Activated CD8-positive, alpha-beta memory T cell treated with anti-CD3 and anti-CD28 coated beads for 48 hours (primary cell): ENCODE results near the gene KRT13.
A peak's percentile ranks its signal among the peaks of the same experiment; 100 is the strongest.
"Not testable (repeated sequence)": the region's sequence is repeated elsewhere in the genome, so short reads cannot be mapped to it uniquely, and the experiment has no call there.

Experiments
- DNase-seq, 3 experiments: peaks; one replicate each; pipeline ENCODE4 v3.0.0-alpha.2; 2020; ENCODE audit warnings: low read depth in 2 of 3, low spot score in 2 of 3

Gene KRT13

GRCh38 chr17:41505007-41505808 is at the start of gene KRT13:
Gene KRT13, minus strand, starts transcription at chr17:41505612. Its CDS starts 62 bp downstream, at chr17:41505550.
- no peak for DNase-seq

DNA sequence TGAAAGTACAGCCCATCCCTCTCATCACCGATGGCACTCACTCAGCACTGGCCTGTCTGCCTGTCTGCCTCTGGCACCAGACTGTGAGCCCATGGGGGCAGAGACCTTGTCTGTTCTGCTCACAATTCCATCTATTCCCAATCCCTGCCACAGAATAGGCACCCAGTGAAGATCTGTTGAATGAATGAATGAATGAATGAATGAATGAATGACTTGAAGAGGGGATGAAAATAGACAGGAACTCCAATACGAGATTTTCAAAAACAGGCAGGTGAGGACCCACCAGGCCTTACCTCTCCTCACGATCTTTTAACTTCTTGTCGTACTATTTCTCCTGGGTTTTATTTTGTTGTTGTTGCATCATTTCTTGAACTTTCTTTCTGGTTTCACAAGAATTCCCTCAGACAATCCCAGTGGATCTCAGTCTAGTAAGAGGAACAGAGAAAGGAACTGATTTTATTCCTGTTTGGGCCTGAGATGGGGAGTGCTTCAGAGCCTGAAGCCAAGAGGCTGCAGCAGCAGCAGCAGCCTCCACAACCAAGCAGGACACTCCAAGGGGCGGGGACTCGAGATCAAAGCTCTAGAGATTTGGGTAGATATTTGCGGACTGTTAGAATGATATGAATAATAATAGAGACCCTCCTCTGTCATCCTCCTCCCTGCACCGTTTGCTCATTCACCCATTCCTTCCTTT is 48.7 kb upstream of the KRT13 start:
- no peak for DNase-seq

DNA sequence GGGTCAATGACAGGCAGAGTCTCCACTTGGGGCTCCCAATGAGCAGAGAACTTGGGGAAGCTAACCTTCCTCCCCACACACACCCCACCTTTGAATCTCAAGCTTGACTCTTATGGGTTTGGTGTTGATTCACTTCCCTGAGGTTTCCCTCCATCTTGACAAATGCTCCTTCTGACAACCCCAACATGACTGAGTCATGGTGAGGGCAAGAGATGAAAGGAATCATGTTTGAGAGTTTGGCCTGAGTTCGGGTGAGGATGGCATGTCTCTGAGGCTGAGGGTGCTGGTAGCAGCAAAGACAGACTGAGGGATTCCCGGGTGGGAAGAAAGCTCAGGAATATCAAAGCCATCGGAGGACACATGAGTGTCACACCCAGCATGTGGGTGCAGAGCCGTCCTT is 47.8 kb upstream of the KRT13 start:
- DNase-seq, result no peak

DNA sequence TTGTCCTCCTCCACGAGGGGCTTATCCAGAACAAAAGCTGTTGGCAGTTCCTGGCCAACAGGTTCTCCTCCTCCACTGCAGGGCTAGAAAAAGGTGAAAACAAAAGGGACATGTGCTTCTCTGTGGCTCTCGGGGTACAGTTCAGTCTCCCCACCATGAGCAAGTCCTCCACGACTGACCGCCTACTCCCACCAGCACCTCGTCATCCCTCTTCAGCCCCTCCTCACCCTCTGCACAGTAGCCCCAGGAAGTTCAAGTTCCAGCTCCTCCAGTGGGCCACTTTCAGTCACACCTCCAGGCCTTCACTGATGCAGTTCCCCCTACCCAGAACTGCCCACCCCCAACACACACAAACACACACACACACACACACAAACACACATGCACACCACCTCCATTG is 47.0 kb upstream of the KRT13 start:
- DNase-seq, result no peak

DNA sequence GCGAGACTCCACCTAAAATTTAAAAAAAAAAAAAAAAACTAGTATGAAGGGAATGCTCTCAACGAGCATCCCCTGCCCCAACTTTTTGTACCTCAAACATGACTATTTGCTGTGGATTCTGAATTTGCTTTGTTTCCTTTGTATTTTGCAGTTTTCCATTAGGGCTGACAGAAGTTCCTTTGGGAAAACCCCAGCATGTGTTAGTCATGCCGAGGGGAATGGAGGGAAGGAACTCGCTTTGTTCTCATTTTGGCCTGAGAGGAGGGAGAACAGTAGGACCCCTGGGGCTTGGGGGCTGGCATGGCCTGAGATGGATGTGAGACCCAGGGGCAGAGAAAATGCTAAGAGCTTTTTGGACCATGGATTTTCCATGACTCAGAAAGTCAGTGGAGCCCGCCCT is 46.0 kb upstream of the KRT13 start:
- DNase-seq, result no peak

DNA sequence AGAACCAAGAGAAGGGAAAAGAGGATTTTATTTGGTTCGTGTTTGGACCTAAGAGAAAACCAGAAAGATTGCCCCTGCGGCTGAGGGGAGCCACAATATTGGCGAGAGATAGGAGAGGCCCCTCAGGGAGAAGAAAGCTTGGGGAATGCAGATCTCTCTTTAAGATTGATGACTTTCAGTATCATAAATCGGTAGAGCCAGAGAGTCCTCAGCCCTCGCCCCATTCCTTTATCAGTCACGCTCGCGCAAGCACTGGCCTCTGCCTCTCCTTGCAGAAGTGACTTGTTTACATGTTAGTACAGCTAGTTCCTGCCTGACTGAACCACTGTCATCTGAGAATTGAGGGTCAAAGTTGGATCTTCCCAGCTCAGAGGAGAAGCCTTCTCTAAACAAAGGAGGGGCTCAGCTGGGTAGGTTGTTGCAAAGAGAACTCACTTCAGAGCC is 44.2 kb upstream of the KRT13 start:
- no peak for DNase-seq

GRCh38 chr17:41548844-41549595 is 43.6 kb upstream of the KRT13 start:
- DNase-seq, result peak; percentile 46 to 69 (median 52)

DNA sequence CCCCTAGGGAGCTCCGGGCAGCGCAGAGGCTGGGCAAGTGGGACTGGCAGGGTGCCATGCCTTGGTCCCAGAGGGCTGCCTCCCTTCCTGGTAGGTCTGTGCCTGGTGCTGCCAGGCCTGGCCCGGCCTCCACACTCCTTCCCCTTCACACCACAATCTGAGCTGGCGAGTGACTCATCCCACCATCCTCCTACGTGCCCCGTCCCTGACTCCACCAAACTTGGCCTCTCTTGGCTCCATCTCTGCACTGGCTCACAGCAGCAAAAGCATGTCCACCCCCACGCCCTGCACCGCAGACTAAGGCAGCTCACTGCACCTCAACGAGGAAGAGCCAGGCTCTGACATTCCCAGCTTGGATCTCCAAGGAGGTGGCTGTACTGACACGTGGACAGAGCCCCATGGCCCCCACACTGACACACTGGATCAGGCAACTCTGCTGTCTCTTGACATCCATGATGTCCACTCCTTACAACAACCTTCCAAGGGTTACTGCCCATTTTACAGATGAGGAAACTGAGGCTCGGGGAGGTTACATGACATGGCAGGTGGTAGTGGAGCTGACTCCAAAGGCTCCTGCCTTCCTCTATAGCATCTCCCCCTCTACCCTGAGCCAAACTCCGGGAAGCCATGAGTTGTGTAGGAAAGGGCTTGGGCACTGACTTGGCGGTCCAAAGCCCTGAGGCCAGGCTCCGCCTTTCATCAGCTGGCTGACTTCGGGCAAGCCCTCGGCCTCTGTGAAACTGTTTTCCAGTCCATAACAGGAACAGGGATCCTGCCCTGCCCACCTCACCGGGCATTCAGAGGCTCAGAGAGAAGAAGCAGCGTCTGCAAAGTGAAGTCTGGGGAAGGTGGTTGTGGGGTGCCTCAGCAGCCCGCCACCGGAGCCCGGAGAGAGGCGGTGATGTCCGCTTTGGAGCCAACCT is 42.8 kb upstream of the KRT13 start:
- DNase-seq, result peak; percentile 35 to 57 (median 53)

- DNase-seq, result no peak
Observed at GRCh38 chr17:41547378-41547841, 42.0 kb upstream of the KRT13 start.

DNA sequence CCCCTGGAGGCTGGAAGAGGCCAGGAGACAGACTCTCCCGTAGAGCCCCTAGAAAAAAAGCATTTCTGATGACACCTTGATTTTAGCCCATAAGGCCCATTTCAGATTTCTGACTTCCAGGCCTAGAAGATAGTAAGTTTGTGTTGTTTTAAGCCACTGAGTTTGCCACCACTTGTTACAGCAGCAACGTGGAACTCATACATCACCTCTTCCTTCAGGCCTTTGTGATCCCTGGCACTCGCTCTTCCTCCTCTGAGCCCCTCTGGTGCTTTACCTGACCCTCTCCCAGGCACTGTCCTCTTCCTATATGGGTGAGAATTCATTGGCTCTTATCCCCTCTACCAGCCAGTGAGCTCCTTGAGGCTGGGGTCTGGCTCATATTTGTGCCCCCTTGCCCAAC is 41.4 kb upstream of the KRT13 start:
- no peak for DNase-seq

GRCh38 chr17:41545829-41546410 is 40.5 kb upstream of the KRT13 start:
- no peak for DNase-seq

DNA sequence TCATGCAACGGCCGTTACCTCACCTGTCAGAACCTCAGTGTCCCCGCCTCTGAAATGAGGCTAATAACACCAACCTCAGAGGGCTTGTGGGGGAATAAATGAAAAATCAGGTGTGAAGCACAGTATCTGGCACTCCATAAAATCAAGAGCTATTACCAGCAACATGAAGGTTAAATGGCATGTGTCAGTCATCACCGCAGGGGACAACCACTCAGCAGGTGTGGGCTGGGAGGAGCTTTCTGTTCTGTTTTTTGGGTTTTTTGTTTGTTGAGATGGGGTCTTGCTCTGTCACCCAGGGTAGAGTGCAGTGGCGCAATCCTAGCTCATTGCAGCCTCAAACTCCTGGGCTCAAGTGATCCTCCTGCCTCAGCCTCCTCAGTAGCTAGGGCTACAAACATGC is 39.5 kb upstream of the KRT13 start:
- DNase-seq, result no peak

GRCh38 chr17:41544491-41544892 is 39.1 kb upstream of the KRT13 start:
- DNase-seq, result no peak

DNA sequence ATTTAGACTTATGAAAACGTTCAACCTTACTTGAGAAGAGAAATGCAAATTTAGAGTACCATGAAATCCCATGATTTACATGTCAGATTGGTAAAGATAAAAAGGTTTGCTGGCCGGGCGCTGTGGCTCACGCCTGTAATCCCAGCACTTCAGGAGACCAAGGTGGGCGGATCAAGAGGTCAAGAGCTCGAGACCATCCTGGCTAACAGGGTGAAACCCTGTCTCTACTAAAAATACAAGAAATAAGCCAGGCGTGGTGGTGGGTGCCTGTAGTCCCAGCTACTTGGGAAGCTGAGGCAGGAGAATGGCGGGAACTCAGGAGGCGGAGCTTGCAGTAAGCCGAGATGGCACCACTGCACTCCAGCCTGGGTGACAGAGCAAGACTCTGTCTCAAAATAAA is 37.4 kb upstream of the KRT13 start:
- not testable (repeated sequence) for DNase-seq

DNA sequence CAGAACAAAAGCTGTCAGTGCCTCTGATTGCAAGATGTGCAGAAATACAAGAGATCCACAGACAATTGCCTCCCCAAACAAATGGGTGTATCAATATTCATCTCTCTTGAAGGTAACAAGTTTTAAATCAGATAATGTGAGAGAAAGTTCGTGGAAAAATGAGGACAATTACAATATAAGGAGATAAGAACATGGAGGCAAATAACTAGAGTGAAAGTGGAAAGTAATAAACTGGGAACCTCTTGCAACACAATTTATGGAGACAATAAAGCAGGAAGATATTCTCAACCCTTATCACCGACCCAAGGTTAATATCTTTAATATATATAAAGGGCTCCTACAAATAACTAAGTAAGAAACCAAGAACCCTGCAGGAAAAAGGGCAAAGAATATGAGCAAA is 36.9 kb upstream of the KRT13 start:
- DNase-seq, result no peak

- DNase-seq, result no peak
Observed at GRCh38 chr17:41540921-41541625, 35.7 kb upstream of the KRT13 start.

DNA sequence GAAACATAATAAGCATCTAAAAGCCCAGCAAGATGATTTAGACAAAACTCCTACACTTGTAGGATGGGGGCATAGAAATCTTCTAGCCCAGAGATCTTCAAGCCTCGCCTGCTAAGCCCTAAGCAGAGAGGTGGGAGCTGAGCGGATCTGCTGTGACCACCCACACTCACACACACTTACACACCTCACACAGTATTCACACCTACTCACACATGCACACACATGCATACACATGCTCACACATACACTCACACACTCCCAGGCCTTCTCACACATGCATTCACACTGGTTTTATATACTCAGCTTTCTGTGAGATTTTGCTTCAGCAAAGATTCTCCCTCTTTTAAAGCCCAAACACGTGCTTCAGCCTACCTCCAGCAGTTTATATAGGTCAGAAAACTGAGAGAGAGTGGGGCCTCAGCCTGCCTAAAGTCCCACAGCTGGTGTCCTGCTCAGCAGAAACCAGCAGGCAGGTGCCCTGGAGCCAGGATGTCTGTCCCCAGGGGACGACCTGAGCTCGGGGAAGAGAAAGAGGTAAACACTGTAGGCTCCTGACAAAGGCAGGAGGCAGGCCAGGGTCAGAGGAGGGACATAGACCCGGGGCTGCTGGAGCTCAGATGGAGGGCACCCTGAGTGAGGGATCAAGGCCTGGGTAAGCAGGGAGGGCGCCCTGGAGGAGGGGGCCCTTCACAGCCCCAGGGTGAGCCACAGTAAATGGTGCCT is 34.7 kb upstream of the KRT13 start:
- DNase-seq, result no peak

DNA sequence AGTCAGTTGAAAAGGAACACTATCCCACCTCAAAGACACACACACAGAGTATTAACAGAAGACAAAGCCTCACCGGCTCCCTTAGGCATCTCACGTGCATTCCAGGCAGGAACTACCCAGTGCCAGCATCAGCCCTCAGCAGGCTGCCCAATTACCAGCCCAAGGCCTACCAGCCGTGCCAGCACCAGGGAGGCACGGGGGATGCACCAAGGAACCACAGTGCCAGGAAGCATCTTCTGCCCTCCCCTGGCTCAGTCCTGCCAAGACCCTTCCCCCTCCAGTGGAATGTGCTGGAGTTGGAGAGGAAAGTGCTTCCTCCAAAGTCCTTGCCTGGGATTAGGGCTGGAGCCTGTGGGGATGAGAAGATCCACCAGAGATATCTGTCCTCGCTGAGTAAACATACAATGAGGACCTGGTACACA is 33.7 kb upstream of the KRT13 start:
- DNase-seq, result no peak

GRCh38 chr17:41538565-41538991 is 33.2 kb upstream of the KRT13 start:
- no peak for DNase-seq
